Stimulated activated CD8-positive, alpha-beta memory T cell treated with anti-CD3 and anti-CD28 coated beads, Interleukin-15, amount 100 ng/mL, for 48 hours (primary cell): ENCODE measurements around the gene UBE2K.
A peak's percentile ranks its signal among the peaks of the same experiment; 100 is the strongest.
"Not testable (repeated sequence)": the region's sequence is repeated elsewhere in the genome, so short reads cannot be mapped to it uniquely, and the experiment has no call there.

Source experiments
- DNase-seq, 2 donors: peaks; one replicate each; pipeline ENCODE4 v3.0.0-alpha.2; 2020; ENCODE audit warnings: low read depth in 2 of 2

UBE2K gene

GRCh38 chr4:39730072-39730471, 32.1 kb downstream of the UBE2K start:
- no peak for DNase-seq

DNA sequence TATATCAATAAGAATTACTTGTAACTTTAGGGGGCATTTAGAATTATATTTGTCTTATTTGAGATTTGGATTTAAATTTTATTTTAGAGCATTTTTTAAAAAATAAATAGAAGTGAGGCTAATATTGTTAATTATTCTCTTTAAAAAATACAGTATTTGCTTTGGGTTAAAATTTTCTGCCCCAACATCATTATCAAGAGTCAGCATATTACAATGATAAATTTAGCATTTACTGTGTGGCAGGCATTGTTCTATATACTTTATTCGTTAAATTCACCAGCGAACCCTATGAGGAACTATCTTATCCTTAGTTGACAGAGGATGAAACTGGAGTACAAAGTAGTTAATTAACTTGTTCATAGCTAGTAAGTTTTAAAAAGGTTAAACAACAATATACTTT, 34.0 kb downstream of the UBE2K start:
- no peak for DNase-seq

DNA sequence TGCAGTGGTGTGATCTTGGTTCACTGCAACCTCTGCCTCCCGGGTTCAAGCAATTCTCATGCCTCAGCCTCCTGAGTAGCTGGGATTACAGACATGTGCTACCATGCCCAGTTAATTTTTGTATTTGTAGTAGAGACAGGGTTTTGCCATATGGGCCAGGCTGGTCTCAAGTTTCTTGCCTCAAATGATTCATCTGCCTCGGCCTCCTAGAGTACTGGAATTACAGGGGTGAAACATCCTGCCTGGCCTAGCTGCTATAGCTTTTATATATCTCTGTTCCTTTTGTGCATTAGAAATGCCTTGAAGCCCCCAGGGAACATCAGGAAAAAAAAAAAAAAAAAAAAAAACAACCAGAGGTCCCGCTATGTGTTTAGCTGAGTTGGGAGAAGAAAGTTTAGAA, 34.8 kb downstream of the UBE2K start:
- peak in 1 of 2 donors; percentile 2 for DNase-seq

DNA sequence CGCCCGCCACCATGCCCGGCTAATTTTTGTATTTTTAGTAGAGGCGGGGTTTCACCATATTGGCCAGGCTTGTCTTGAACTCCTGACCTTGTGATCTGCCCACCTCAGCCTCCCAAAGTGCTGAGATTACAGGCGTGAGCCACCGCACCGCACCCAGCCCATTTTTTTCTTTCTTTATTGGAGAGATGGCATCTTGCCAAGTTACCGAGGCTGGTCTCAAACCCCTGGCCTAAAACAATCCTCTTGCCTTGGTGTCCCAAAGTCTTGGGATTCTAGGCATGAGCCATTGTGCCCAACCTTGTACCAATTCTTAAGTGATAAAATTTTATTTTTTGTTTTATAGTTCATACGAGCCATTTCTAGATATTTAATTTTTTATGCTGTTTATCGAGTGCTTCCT, 41.7 kb downstream of the UBE2K start:
- DNase-seq: not testable (repeated sequence)

- DNase-seq: no peak
Observed at GRCh38 chr4:39741401-39741800, 43.5 kb downstream of the UBE2K start.

DNA sequence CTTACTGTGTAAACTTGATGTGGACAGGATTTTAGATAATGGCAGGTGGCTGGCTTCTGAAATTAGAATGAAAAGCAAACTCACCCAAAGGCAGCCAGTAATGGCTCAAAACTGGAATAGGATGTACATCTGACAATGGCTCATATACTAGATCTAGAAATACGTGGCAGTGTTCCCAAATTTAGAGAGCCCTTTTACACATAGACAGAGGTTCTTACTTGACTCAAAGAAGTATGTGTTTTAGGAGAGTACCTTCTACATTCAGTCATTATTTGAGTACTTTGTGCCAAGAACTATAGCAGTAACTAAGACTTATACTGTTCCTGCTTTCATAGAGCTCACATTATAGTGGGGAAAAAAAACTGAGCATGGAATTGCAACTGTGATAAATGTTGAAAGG, 48.0 kb downstream of the UBE2K start:
- no peak for DNase-seq

DNA sequence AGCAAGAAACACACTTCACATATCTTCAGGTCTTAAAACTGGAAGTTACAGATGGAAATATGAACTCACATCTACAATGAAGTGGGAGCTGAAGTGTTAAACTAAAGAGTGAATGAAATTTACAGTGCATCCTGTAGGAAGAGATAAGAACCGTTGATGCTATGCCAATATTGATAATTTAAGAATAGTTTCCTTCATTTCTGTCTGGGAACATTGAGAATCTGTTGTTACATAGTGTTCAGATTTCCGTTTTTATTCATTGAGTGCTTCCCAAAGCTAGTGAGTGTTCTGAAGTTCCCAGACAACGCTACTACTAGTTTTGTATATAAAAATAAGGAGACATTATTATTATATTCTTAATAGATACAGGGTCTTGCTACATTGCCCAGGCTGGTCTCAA, 52.3 kb downstream of the UBE2K start:
- no peak for DNase-seq

- DNase-seq: no peak
Observed at GRCh38 chr4:39754309-39754708, 56.4 kb downstream of the UBE2K start.

GRCh38 chr4:39756159-39756558, 58.2 kb downstream of the UBE2K start:
- no peak for DNase-seq

DNA sequence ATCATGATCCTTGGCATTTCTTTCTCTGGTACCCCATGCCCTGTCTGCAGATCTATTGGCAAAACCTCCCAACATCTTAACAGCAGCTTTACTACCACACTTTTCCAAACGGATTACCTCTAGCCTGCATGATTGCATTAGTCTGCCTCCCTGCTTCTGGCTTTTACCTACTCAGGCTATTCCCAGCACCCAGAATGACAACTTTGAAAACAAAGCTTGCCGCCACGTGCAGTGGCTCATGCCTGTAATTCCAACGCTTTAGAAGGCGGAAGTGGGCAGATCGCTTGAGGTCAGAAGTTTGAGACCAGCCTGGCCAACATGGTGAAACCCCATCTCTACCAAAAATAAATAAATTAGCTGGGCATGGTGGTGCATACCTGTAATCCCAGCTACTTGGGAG, 60.2 kb downstream of the UBE2K start:
- no peak for DNase-seq

GRCh38 chr4:39759569-39759968, 61.6 kb downstream of the UBE2K start:
- no peak for DNase-seq

GRCh38 chr4:39761005-39761667, 63.2 kb downstream of the UBE2K start:
- DNase-seq: no peak

- DNase-seq: no peak
Observed at GRCh38 chr4:39763714-39764572, 66.0 kb downstream of the UBE2K start.

GRCh38 chr4:39770005-39770404, 72.1 kb downstream of the UBE2K start:
- DNase-seq: no peak

DNA sequence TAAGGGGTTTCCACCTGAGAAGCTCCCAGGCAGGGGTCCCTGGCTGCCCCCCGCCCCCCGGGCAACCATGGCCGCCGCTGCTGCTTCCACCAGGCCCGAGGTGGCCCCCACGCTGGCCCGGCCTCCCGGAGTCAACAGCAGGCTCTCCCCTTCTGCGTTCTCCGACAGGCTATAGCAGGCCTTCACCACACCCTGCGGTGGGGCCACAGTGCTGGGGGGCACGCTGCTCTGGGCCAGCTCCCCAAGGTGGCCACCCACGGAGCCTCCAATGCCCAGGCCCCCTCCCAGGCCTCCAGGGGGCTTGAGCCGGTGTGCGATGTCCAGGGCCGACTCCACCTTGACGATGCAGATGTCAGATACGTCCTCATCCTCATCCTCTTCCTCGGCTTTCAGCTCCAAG, 72.5 kb downstream of the UBE2K start:
- no peak for DNase-seq

DNA sequence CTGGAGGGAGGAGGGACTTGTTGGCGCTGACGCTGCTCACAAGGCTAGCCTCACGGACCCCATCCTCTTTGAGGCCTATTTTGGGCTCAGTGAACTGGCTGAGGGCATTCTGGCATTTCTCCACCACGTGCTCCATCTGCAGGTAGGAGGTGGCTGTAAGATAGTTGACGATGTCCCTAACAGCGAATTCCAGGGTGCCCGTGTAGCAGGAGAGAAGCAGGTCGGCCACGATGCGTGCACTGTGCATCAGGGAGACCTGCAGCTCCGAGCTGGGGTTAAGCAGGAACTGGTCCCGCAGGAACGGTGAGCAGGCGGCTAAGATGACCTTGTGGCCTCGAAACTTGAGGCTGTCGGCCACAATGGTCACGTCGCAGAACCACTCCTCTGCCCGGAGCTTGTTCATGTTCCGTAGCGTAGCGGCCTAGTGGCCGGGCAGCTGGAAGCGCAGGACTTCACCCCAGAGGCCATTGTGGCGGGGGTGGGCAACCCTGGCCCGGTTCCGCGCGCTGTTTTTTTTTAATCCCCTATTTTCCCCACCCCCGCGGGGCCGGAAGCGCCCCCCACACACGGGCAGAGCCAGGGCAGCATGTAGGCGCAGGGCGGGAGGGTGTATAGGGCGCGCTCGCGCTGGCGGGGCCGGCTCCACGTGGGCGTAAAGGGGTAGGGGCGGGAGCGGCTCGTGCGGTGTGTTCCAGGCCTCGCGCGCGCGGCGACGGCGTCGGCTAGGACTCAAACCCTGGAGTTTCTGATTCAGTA, 73.2 kb downstream of the UBE2K start:
- no peak for DNase-seq

DNA sequence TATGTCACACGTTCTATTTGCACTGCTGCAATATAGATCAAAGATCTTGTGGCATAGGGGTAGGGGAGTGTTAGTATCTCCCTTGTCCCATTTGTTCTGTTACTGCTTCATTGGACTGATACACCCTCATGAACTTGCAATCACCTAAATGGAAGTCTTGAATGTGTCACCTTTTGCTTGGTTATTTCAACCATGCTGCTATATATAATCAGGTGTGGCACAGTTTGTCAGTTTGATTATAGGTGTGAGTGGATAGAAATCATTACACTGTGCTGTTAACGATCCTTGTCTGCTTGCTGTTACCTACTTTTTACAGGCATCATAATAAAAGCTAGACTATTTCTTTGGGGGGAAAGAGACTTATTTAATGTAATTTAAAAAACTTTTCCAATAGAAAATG, 84.1 kb downstream of the UBE2K start:
- DNase-seq: not testable (repeated sequence)

DNA sequence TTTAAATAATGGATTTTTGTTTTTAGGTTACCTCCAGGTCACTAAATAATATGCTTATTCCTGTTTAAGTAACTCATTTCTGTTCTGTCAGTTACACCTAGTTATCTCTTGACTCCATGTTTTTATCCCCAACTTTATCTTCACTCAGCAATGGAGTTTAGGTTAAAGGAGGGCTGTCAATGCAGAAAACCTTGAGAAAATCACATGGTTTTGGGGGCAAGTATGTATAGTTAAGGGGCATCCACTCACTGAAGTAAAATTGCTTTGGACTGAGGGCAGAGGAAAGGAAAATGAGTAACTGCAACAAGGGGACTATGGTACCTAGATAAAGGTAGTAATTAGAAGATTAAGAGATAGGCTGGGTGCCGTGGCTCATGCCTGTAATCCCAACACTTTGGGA, 87.1 kb downstream of the UBE2K start:
- DNase-seq: no peak

GRCh38 chr4:39786838-39787237, 88.9 kb downstream of the UBE2K start:
- DNase-seq: no peak

DNA sequence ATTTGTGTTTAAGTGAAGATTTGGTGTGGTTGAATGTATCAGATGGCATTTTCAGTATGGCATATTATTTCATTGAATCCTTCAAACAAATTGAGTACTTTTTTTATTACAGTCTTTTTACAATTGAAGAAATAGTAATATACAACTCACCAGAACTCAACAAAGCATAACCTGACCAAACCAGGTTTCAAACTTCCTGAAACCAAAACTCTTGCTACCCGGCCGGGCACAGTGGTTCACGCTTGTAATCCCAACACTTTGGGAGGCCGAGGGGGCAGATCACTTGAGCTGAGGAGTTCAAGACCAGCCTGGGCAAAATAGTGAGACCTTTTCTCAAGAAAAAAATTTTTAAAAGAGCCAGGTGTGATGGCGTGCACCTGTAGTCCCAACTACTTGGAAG, 94.2 kb downstream of the UBE2K start:
- DNase-seq: no peak

- DNase-seq: no peak
Observed at GRCh38 chr4:39792529-39792928, 94.6 kb downstream of the UBE2K start.

DNA sequence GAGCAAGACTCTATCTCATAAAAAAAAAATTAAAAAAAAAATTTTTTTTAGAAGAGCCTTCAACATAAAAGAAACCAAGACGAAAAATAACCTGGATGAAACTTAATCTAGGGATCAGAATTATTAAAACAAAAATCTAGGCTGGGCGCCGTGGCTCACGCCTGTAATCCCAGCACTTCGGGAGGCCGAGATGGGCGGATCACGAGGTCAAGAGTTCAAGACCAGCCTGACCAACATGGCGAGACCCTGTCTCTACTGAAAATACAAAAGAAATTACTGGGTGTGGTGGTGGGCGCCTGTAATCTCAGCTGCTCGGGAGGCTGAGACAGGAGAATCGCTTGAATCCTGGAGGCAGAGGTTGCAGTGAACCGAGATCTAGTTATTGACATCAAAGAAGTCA, 95.0 kb downstream of the UBE2K start:
- DNase-seq: not testable (repeated sequence)

- no peak for DNase-seq
Observed at GRCh38 chr4:39802005-39802404, 104.1 kb downstream of the UBE2K start.
